PC-3 (cell line): ENCODE results near the gene PRTN3. TPM values are rescaled to one million over a fixed set of nuclear protein-coding genes. Genes with fewer than 3 reads are reported as not detected.

Experiments
- ATAC-seq: fragments of 200-7000 bp; cut with Tn5 transposase; 2 replicates; pipeline ENCODE4 v1.9.1; 2020; ENCODE audit warnings: mild to moderate bottlenecking, moderate library complexity
- BruUV-seq: library from RNA; stranded (reverse); fragments of 400-500 nt; replicated peaks from 2 replicates; lab custom pipeline; 2021; lab: Mats Ljungman, UMichigan
- CTCF ChIA-PET: fragments of 300-600 bp; sonication (Branson Sonifier 250); formaldehyde crosslinking; loops from one replicate; lab custom pipeline; 2022; ENCODE audit warnings: antibody characterized with exemption; lab: Charles Lee
- POLR2A ChIA-PET: fragments of 300-600 bp; sonication (Branson Sonifier 250); formaldehyde crosslinking; loops from one replicate; lab custom pipeline; 2022; ENCODE audit warnings: antibody characterized with exemption; ENCODE audit not compliant: unreplicated experiment; lab: Charles Lee
- DNase-seq: peaks from one replicate; pipeline ENCODE4 v3.0.0-alpha.2; 2015
- H2AFZ ChIP-seq: fragments of 300-600 bp; sonication (generic); 2 replicates; pipeline ENCODE4 v1.6.0; 2016; ENCODE audit warnings: antibody characterized with exemption, low read length
- H3F3A ChIP-seq: fragments of 300-600 bp; sonication (generic); one replicate; pipeline ENCODE4 v1.6.0; 2017; ENCODE audit warnings: antibody characterized with exemption, low read length, control low read depth, mild to moderate bottlenecking; ENCODE audit not compliant: unreplicated experiment
- H3K27ac ChIP-seq: fragments of 300-600 bp; sonication (generic); 2 replicates; pipeline ENCODE4 v1.5.1; 2016; ENCODE audit warnings: mild to moderate bottlenecking, low read length
- H3K27me3 ChIP-seq: fragments of 300-600 bp; sonication (generic); 2 replicates; pipeline ENCODE4 v1.6.1; 2016; ENCODE audit warnings: low read length, mixed read lengths
- H3K36me3 ChIP-seq: fragments of 300-600 bp; sonication (generic); 2 replicates; pipeline ENCODE4 v1.6.1; 2016; ENCODE audit warnings: low read depth, mixed run types, low read length, mixed read lengths
- H3K4me1 ChIP-seq: fragments of 300-600 bp; sonication (generic); 2 replicates; pipeline ENCODE4 v1.5.1; 2016; ENCODE audit warnings: low read length; ENCODE audit not compliant: insufficient read depth
- H3K4me2 ChIP-seq: fragments of 300-600 bp; sonication (generic); 2 replicates; pipeline ENCODE4 v1.6.0; 2016; ENCODE audit warnings: low read length
- H3K4me3 ChIP-seq: fragments of 300-600 bp; sonication (generic); 2 replicates; pipeline ENCODE4 v1.5.1; 2016; ENCODE audit warnings: mild to moderate bottlenecking, low read length, mixed read lengths
- H3K79me2 ChIP-seq: fragments of 300-600 bp; sonication (generic); 2 replicates; pipeline ENCODE4 v1.6.1; 2017; ENCODE audit warnings: low read length, mixed read lengths
- H3K9ac ChIP-seq: fragments of 300-600 bp; sonication (generic); 2 replicates; pipeline ENCODE4 v1.6.0; 2016; ENCODE audit warnings: mild to moderate bottlenecking, low read length
- H3K9me2 ChIP-seq: fragments of 300-600 bp; sonication (generic); replicated peaks from 2 replicates; pipeline ENCODE4 v1.6.1; 2016; ENCODE audit warnings: mixed run types, low read length, mixed read lengths
- H3K9me3 ChIP-seq: fragments of 300-600 bp; sonication (generic); 2 replicates; pipeline ENCODE4 v1.6.1; 2016; ENCODE audit warnings: low read length, mixed read lengths
- H4K20me1 ChIP-seq: fragments of 300-600 bp; sonication (generic); 2 replicates; pipeline ENCODE4 v1.6.1; 2016; ENCODE audit warnings: low read length, mixed read lengths
- CTCF ChIP-seq: fragments of 300-600 bp; sonication (generic); conservative IDR thresholded peaks from 2 replicates; pipeline ENCODE4 v1.5.1; 2017; ENCODE audit warnings: antibody characterized with exemption, low read depth, mild to moderate bottlenecking, low read length
- EZH2 ChIP-seq: fragments of 300-600 bp; sonication (generic); IDR thresholded peaks from one replicate; pipeline ENCODE4 v1.6.1; 2017; ENCODE audit warnings: antibody characterized with exemption, mild to moderate bottlenecking, low read length; ENCODE audit not compliant: unreplicated experiment
- EZH2phosphoT487 ChIP-seq: fragments of 300-600 bp; sonication (generic); IDR thresholded peaks from 2 replicates; pipeline ENCODE4 v1.6.1; 2018; ENCODE audit warnings: mild to moderate bottlenecking, antibody characterized with exemption, low read length, borderline replicate concordance
- intact Hi-C: fragments of 100-400 bp; cut with micrococcal nuclease; formaldehyde crosslinking; loops from 2 replicates; pipeline ENCODE4 v1.9.0; 2023
- total RNA-seq: library from RNA; depleted of rRNA; stranded (reverse); fragments of >200 nt; gene quantifications from 2 replicates; pipeline ENCODE4 v1.2.3, GENCODE V29; 2014

The PRTN3 gene
- total RNA-seq, 1 experiment from 2014 or later, result 0.29 TPM

- H3K27me3 ChIP-seq, result no peaks in the 10 kb centered on the region
- H3K36me3 ChIP-seq, result no peaks in the 10 kb centered on the region
- H3K9ac ChIP-seq, result no peak overlapping the region
- H3K79me2 ChIP-seq, result no peaks in the 10 kb centered on the region
- POLR2A ChIA-PET, result no interaction called here
- no peak overlapping the region for H3K4me3 ChIP-seq
- H3K27ac ChIP-seq, result no peak overlapping the region
- TF ChIP-seq EZH2 (no peak), CTCF (no peak), EZH2phosphoT487 (no peak)
- no peaks in the 10 kb centered on the region for H3K9me2 ChIP-seq
- H3K9me3 ChIP-seq, result no peaks in the 10 kb centered on the region
- no peak for DNase-seq
- intact Hi-C loops, result no loop called here
- no peaks in the 10 kb centered on the region for H3F3A ChIP-seq
- BruUV-seq, result no TSS peak
- H2AFZ ChIP-seq, result no peak overlapping the region
- no peak for ATAC-seq
- no peak overlapping the region for H3K4me2 ChIP-seq
- CTCF ChIA-PET, result no interaction called here
- no peaks in the 10 kb centered on the region for H4K20me1 ChIP-seq
- peaks cover 12% of the 10 kb centered on the region for H3K4me1 ChIP-seq
These were observed 26.5 kb downstream of the PRTN3 start for GRCh38 chr19:867301-867793.

GRCh38 chr19:867855-868457, 27.2 kb downstream of the PRTN3 start:
- no peak for ATAC-seq
- H3K79me2 ChIP-seq, result no peaks in the 10 kb centered on the region
- no peaks in the 10 kb centered on the region for H3F3A ChIP-seq
- no peaks in the 10 kb centered on the region for H3K9me3 ChIP-seq
- H4K20me1 ChIP-seq, result no peaks in the 10 kb centered on the region
- H3K27ac ChIP-seq, result no peak overlapping the region
- BruUV-seq, result no TSS peak
- H3K4me2 ChIP-seq, result no peak overlapping the region
- H2AFZ ChIP-seq, result no peak overlapping the region
- no peak overlapping the region for H3K9ac ChIP-seq
- no peak overlapping the region for H3K4me3 ChIP-seq
- no peaks in the 10 kb centered on the region for H3K36me3 ChIP-seq
- DNase-seq, result no peak
- TF ChIP-seq CTCF (no peak), EZH2phosphoT487 (no peak), EZH2 (no peak)
- peaks cover 12% of the 10 kb centered on the region for H3K4me1 ChIP-seq
- ChIA-PET POLR2A (no interaction called here), CTCF (no interaction called here)
- intact Hi-C loops, result no loop called here
- H3K27me3 ChIP-seq, result no peaks in the 10 kb centered on the region
- no peaks in the 10 kb centered on the region for H3K9me2 ChIP-seq

GRCh38 chr19:868458-869244, 27.9 kb downstream of the PRTN3 start:
- Histone ChIP-seq H3K27ac (peak overlapping the region; percentile 89), H3F3A (no peaks in the 10 kb centered on the region), H4K20me1 (no peaks in the 10 kb centered on the region), H3K9ac (no peak overlapping the region), H3K4me2 (no peak overlapping the region), H3K9me2 (no peaks in the 10 kb centered on the region), H3K4me1 (peaks cover 12% of the 10 kb centered on the region), H3K4me3 (no peak overlapping the region), H3K79me2 (no peaks in the 10 kb centered on the region), H2AFZ (no peak overlapping the region), H3K36me3 (no peaks in the 10 kb centered on the region), H3K9me3 (no peaks in the 10 kb centered on the region), H3K27me3 (no peaks in the 10 kb centered on the region)
- CTCF ChIA-PET, result no interaction called here
- no TSS peak for BruUV-seq
- POLR2A ChIA-PET, result no interaction called here
- intact Hi-C loops, result no loop called here
- ATAC-seq (no peak), DNase-seq (no peak)
- no peak for TF ChIP-seq CTCF
- TF ChIP-seq EZH2phosphoT487, result no peak
- TF ChIP-seq EZH2, result no peak
